HT-29 (cell line): Measurements from ENCODE around the gene PPP5C. TPM values are rescaled to one million over a fixed set of nuclear protein-coding genes. Genes with fewer than 3 reads are reported as not detected.
"Not testable (repeated sequence)": the region's sequence is repeated elsewhere in the genome, so short reads cannot be mapped to it uniquely, and the experiment has no call there.

Experiments used
- DNase-seq: peaks from one replicate; pipeline ENCODE4 v3.0.0-alpha.2; 2015; ENCODE audit warnings: low spot score
- total RNA-seq: library from RNA; depleted of rRNA; stranded (reverse); fragments of >200 nt; shearing (Covaris generic); gene quantifications from 2 replicates; pipeline ENCODE4 v1.2.3, GENCODE V29; 2014

PPP5C gene
- total RNA-seq, 1 experiment from 2014 or later, result 224 TPM

DNA sequence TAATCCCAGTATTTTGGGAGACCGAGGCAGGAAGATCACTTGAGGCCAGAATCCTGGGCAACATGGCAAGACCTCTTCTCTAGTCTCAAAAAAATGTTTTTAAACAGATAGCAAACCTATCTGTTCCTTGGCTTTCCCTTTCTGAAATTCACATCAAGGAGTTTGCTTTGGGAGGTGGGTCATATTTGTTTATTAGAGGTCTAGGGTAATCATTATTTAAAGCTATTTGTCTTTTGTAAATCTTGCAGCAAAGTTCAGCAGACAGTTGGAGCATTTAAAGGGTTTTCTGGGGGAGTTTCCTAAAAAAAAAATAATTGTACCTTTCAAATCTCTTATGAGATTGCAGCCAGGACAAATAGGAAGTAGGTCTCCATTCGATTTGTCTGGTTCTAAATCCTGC lies 17.5 kb downstream of the PPP5C start:
- DNase-seq, result no peak

DNA sequence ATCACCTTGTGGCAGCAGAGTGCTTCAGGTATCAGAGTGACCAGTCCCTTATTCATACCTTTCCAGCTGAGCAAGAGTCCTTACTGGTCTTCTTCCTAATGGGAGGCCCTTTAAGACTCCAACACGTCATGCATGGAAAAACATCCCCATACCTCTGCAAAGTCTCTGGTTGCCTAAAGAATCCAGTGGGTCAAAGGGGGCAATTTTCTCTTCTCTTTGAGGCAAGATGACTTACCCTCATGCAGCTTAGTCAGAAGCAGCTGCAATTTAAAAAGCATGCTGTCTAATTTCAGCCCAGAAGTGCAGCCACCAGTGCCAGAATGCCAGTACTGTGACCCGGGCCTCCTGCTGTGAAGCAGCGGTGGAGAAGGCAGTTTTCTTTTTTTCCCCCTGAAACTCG lies 18.7 kb downstream of the PPP5C start:
- DNase-seq, result no peak

DNA sequence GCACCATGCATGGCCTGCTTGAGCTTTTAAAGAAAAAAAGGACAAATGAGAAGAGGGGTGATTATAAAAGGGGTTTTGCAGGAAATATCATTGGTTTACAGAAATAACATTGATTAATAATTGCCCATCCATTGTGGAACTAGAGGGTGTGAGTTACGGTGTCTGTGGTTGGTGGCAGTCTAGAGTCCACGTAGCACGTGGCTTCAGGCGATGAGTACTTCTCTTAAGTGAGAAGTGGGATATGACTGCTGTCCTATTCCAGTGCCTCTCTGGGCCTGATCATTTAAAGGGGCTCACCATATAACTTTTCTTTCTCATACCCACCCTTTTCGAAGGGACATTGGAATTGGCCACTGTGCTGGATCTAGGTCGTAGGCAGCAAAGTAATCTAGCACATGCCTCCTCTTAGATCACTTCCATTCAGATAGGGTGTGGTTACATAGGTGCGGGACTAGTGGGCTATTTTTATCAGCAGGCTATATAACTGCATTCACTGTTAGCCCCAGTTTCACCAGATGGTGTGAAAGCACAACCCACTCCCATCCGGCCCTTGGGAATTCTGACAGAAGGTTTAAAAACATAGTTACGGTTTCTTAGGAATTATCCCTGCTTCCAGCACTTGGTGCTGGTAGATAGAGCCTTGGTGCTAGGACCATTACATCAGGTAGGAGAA lies 19.9 kb downstream of the PPP5C start:
- no peak for DNase-seq

DNA sequence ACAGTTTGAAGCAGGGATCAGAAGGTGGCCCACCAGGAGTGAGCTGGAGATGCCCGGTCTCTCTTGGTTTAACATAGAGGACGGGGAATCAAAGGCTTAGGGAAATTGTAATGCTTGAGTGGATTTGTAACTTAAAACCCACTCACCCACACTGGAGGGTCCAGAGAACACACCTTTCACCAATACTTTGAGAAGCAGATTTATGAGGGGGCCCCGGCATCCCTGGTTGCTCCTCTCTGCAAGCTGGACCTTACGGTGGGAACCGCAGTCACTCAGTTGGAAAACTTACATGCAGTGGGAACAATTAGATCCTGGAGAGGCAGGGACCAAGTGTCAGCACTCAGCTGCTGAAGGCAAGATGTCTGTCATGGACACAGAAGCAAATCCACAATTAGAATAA lies 20.5 kb downstream of the PPP5C start:
- no peak for DNase-seq

DNA sequence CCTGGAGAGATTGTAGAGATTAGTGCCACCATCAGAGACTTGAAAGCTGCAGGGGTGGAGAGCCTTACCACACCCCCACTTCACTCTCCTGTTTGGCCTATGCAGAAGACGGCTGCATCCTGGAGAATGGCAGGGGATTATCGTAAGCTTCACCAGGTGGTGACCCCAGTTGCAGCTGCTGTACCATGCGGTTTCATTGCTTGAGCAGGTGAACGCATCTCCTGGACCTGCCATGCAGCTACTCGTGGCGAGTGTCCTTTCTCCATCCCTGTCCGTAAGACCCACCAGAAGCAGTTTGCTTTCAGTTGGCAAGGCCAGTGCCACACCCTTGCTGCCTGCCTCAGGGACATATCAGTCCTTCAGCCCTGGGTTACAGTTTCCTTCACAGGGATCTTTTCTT lies 21.2 kb downstream of the PPP5C start:
- no peak for DNase-seq

DNA sequence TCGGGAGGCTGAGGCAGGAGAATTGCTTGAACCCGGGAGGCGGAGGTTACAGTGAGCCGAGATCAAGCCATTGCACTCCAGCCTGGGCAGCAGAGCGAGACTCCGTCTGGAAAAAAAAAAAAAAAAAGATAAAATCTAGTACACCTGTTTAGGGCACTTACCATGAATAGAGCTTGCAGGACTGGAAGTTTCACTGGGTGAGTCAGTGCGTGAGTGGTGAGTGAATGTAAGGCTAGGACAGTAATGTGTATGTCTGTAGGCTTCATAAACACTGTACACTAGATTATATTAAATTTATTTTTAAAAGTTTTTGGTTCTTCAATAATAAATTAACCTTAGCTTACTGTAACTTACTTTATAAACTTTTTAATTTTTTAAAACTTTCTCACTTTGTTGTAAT lies 22.9 kb downstream of the PPP5C start:
- peak; percentile 54 for DNase-seq

DNA sequence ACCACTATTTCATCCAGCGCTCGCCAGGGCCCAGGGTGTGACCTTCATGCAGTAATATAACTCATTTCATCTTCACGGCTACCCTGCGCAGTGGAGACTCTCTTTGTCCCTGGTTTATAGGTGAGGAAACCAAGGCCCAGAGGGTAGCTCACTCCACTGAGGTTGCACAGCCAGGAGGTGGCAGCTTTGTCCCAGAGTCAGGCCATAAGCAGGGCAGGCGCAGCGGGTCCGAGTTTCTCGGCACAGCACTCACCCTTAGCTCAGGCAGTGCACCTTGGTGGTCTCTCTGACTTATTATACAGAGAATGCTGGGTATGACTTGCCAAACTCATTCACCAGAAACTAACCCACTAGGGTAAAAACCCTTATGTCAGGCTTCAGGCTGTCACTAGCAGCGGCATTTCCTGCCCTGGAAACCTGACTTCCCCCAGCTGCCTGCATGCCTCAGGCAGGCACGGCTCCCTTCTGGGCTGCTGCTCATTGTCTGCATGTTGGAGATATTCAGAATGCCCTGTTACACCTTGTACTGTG lies 24.5 kb downstream of the PPP5C start:
- no peak for DNase-seq

DNA sequence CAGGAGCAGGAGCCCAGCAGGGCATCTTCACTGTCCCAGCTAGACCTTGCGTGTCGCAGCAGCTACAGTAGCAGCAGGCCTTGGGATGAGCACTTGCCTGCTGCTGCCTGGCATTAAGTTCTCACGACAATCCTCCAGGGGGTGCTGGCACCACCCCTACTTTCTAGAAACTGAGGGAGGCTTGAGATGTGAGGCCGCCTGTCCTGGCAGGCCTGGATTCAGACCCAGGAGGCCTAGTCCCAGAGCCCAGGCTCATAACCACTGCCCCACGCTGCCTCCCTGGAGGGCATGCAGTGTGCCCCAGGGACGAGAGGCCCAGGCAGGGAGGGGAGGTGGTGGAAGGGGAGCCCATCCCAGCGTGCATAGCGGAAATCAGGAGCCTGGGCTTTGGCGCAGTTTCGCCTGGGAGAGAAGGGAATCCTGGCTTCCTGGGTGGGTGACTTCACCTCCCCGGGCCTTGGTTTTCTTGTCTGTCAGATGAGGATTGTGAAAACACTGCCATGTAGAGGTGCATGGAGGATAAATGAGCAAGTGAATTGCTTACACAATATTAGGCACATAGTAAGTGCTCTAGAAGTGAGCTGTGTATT lies 26.1 kb downstream of the PPP5C start:
- peak; percentile 80 for DNase-seq

DNA sequence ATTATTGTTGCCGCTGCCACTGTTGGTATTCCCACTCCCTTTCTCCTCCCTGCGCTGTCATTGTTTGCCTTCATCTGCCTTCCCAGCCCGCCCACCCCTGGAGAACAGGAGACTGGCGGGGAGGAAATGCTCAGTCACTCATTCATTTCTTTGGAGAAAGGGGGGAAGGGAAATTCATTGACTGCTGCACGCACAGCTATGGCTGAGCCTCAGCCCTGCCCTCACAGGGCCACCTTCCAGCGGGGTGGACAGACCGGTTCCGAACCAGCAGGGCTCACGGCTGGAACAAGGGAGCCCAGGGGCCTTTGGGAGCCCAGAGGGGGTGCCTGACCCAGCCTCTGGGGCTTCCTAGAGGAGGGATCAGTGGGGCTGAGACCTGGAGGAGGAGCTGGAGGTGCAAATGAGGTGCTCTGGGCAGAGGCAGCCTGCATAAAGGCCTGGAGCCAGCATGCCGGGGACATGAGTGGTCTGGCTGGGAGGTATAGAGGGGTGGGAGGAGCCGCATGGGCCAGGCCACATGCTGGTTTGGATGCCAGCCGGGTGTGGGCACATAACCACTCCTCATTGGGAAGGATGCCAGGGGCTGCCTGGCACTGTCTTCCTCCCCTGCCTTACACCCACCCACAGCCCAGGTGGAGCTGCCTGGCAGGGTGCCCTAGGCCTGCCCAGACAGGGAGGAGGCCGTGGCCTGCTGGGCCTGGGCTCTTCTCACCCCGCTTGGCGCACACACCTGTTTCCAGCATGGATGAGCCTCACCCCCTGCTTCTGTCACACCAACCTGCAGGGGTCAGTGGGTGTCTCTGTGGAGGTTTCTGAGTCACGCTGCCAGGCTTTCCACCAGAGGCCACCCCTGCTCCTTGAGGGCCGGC lies 26.8 kb downstream of the PPP5C start:
- DNase-seq, result peak; percentile 100

DNA sequence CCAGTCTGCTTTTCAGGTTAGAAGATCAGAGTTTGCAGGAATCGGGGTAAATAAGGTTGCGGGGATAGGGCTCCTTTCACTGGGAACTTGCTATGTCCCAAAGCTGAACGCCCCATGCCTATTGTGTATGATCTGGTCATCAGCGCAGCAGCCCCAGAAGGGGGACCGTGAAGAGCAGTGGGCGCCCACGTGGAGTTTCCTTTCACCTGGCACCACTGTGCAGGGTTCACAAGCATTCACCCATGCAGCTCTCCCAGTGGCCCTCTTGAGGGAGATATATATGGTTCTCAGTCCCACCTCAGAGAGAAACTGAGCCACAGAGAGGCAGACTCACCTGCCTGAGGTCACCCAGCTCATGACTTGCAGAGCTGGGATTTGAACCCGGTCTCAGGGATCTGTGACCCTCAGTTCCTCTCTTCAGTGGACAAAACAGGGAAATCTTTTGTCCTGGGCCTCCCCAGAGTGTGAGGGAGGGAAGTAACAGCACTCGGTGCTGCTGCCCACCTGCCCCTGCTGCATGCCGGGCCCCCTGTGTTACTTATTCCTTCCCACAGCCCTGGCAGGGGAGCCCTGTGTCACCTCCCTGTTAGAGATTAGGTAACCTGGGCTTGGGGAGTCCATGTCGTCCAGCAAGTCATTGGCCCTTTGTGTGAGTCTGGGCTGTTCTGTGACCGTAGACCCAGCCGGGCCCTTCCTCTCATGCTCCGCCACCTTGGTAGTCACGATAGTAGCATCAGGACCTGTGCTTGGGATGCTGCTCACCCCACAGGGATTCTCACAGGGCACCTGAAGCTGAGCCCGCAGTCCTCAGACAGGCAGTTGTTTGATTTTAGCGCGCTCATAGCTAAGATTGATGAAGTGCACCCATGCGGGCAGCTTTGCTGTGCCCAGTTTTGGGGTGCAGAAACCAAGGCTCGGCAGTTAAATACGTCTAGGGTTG lies 27.9 kb downstream of the PPP5C start:
- DNase-seq, result no peak

DNA sequence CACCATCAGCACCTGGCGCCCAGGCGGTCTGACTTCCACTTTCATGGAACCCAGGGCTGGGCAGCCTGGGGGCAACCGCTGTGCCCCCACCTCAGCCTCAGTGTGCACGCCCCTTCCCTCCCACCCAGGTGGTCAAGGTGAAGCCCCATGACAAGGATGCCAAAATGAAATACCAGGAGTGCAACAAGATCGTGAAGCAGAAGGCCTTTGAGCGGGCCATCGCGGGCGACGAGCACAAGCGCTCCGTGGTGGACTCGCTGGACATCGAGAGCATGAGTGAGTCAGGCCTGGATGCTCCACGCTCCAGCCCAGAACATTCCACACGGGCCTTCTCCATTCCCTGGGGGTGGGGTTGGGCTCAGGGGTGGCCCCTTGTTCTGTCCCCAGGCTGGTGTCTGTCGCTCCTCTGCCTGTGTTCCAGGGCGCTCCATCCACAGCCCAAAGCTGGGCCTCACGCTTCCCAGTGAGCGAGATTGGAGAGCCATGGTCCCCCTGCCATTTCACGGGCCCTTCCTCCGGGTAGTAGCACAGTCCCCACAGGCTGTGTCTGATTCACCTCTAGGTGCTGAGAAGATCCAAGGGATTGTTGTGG lies 28.7 kb downstream of the PPP5C start:
- not testable (repeated sequence) for DNase-seq

DNA sequence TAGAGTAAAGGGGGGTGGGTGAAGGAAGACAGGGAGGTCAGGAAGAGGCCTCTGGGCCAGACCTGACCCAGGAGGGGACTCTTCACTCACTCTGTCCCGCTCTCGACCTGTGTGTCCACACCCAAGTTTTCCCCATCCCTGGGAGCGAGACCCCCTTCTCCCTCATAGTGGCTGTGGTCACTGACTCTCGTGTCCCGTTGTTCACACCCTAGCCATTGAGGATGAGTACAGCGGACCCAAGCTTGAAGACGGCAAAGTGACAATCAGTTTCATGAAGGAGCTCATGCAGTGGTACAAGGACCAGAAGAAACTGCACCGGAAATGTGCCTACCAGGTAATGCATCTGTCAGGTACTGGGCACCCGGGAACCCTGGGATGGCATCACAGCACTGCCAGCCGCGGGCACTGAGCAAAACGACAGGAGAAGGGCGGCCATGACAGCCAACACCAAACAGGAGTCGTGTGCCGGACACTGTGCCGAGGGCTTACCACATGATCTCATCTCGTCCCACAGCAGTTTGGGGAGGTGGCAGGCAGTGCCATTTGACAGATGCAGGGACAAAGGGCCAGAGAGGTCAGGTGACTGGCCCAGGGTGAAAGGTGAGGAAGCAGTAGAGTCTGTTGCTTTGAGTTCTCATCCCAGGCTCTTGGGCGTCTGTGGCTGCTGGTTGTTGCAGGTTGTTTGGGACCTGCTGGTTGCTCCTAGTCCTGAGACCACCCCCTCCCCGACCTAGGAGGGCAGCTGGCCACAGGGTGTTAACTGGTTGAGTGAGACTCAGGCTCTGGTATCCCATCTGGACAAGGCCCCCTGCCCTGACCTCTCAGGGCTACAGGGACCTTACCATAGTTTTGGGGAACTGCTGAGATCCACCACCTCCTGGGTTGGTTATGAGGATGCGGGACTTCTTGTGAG lies 29.6 kb downstream of the PPP5C start:
- DNase-seq, result no peak

DNA sequence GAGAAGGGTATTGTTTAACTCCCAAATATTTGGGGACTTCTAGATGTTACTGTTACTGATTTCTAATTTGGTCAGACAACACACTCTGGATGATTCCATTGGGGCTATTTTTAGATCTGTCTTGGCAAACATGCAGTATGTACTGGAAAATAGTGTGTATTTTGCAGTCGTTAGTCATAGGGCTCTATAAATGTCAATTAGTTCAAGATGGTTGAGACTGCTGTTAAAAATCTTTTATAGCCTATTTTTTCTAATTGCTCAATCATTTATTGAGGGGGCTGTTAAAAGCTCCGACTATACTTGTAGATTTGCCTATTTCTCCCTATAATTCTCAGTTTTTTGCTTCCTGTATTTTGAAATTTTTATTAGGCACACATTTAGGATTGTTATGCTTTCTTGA lies 31.4 kb downstream of the PPP5C start:
- DNase-seq, result no peak

DNA sequence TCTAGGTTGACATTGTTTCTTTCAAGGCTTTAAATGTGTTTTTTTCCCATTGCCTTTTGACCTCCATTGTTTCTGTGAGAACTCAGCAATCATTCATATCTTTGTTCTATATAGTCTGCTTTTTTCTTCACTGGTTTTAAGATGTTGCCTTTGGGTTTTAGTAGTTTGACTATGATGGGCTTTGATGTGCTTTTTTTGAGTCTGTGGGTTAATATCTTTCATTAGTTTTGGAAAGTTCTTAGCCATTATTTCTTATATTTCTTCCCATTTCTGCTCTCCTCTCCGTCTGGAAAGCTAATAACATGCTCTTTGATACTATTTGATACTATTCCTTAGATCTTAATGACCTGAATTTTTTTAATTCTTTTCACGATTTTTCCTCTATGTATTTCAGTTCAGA lies 33.8 kb downstream of the PPP5C start:
- DNase-seq, result no peak

DNA sequence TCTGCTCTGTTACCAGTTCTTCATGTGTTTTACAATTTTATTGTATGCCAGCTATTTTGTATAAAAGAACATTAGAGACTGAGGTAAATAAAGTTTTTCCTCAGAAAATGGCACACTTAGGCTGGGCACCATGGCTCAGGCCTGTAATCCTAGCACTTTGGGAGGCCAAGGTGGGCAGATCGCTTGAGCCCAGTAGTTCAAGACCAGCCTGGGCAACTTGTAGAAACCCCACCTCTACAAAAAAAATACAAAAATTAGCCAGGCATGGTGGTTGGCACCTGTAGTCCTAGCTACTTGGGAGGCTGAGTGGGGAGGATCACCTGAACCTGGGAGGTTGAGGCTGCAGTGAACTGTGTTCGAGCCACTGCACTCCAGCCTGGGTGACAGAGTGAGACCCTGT lies 34.5 kb downstream of the PPP5C start:
- DNase-seq, result no peak

DNA sequence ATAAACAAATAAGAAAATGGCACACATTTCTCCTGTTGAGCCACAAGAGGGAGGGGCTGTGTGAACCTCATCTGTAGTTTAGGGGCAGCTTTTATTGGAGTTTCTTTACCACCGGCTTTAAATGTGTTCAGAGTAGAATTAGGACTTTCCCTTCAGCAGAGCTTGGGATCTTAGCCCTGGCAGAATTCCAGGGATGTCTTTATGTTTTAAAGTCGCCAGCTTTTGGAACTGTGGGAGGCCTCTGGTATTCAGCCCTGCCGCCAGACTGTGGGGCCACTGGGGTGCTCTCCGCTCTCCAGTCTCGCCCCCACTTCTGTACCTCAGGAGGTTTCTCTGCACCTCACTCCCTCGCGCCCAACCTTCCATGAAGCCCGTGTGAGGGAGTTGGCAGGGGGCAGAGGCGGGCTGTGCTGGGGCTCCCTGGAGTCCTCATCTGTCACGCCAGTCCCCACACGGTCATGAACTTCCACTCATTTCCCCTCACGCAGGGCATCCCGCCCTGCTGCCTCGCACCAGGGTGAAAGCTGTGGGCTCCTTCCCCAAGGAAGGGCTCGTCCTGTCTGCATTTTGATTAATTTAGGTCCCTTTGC lies 35.0 kb downstream of the PPP5C start:
- no peak for DNase-seq

DNA sequence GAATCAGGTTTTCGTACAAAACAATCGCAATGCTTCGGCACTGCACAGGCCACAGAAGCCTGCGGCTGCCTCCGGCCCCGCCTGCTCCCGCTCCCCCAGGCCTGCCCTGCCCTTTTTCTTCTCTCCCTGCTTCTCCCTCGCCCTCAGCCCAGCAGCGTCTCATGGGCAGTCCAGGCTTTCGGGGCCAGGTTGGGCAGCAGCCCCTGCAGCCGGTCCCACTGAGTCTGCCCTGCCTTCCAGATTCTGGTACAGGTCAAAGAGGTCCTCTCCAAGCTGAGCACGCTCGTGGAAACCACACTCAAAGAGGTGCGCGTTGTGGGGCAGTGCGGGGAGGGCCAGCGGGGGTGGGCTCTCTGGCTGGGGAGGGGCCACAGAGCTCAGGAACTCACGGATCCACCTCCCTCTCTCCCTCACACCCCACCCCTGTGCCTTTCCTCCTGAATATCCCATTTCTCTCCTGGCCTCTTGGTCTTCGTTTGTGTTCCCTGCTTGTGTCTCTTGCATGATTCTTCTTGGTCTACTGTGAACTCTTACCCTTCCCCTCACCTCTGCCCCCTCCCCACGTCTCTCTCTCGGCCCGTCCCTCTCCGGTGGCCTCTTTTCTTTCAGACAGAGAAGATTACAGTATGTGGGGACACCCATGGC lies 36.4 kb downstream of the PPP5C start:
- DNase-seq, result no peak

DNA sequence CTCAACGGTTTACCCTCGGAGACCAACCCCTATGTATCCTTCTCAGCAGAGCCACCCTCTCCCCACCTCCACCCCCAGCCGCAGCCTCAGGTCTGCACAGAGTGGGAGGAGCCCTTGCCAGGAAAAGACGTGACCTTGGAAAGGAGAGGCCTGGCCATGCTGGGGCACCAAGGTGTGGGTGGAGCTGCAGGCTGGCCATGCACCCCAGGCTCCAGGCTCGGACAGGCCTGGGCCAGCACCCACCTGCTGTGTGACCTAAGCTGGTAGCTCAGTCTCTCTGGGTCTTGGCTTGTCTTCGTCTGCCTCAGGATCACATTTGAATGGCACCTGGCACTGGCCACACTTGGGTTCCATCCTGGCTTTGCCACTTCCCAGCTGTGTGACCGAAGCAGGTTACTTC lies 37.0 kb downstream of the PPP5C start:
- no peak for DNase-seq

DNA sequence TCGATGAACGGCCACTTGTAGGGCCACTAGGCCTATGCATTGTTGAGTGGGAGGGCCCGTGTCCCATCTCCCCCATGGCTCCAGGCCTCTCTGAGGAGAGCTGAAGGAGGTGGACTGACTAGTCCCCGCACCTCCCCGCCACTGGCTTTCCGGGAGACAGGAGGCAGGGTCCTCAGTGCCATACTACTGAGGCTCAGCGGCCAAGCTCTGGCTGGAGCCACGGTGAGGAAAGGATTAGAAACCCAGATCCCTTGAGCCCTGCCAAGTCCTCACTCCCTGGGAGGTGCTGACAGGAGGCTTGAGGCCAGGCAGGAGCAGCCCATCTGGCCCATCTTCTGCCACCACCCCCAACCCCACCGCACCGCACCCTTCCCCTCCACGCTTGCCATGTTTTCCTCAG lies 37.5 kb downstream of the PPP5C start:
- no peak for DNase-seq
